ENCODE measurements around the gene NBPF1.
"Not testable (repeated sequence)": the region's sequence is repeated elsewhere in the genome, so short reads cannot be mapped to it uniquely, and the experiment has no call there.

DNA sequence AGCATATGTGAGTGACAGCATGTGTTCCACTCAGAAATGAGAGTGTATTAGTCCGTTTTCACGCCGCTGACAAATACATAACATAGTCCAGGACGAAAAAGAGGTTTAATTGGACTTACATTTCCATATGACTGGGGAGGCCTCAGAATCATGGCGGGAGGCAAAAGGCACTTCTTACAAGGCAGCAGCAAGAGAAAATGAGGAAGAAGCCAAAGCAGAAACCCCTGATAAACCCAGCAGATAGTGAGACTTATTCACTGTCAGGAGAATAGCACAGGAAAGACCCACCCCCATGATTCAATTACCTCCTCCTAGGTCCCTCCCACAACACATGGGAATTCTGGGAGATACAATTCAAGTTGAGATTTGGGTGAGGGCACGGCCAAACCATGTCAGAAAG lies 75.8 kb downstream of the NBPF1 start:
- not testable (repeated sequence) for TF ChIP-seq EZH2phosphoT487 (IDR thresholded peaks at IDR 0.05; ENCODE audit: insufficient read depth, low read depth); EZH2 (IDR thresholded peaks at IDR 0.05; ENCODE audit: insufficient read depth, poor library complexity, severe bottlenecking)
